GM21717 (cell line): ENCODE measurements around the gene HBA1.
"Not testable (repeated sequence)": the region's sequence is repeated elsewhere in the genome, so short reads cannot be mapped to it uniquely, and the experiment has no call there.

Experiments used
- ATAC-seq: cut with Tn5 transposase; IDR thresholded peaks from one replicate; pipeline ENCODE4 v1.9.1; 2021; ENCODE audit warnings: mild to moderate bottlenecking, moderate library complexity; ENCODE audit not compliant: unreplicated experiment

The HBA1 gene

DNA sequence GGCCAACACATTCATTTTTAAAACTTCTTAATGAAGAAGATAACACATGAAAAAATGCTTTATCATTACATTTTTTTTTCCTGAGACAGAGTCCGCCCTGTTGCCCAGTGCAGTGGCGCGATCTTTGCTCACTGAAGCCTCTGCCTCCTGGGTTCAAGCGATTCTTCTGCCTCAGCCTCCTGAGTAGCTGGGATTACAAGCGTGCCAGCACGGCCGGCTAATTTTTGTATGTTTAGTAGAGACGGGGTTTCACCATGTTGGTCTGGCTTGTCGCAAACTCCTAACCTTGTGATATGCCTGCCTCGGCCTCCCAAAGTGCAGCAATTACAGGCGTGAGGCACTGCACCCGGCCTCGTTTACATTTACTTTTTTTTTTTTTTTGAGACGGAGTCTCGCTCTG lies 17.0 kb downstream of the HBA1 start:
- ATAC-seq: no peak

DNA sequence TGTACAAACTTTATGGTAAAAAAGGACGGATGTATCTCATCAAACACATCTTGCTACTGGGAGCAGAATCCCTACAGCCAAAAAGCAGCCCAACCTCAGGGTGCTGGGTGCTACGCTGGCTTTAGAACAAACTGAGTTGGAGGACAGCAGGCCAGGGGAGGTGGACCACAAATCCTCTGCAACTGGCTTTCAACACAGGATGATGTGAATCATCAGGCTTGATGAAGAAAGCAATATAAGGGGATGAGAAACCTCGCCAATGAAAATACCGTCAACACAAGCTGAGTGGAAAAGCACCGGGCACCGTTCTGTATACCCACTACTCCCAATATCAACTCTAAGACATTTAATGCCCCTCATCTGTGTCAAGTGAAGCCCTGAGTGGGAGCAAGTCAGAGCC lies 18.0 kb downstream of the HBA1 start:
- no peak for ATAC-seq

DNA sequence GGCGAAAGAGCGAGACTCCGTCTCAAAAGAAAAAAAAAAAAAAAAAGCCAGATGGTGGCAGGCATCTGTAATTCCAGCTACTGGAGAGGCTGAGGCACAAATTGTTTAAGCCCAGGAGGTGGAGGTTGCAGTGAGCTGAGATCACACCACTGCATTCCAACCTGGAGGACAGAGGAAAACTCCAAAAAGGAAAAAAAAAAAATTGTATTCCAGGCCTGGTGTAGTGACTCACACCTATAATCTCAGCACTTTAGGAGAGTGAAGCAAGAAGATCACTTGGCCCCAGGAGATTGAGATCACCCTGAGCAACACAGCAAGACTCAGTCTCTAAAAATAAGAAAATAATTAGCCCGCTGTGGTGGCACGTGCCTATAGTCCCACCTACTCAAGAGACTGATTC lies 23.9 kb downstream of the HBA1 start:
- no peak for ATAC-seq

DNA sequence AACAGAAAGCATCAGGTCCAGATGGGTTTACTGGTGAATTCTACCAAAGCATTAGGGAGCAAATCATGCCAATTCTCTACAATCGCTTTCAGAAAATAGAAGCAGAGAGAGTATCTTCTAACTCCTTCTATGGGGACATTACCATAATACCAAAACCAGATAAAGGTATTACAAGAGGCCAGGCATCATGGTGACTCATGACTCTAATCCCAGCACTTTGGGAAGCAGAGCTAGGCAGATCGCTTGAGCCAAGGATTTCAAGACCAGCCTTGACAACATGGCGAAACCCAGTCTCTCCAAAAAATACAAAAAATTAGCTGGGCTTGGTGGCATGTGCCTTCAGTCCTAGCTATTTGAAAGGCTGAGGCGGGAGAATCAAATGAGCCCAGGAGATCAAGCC lies 26.8 kb downstream of the HBA1 start:
- ATAC-seq: no peak

DNA sequence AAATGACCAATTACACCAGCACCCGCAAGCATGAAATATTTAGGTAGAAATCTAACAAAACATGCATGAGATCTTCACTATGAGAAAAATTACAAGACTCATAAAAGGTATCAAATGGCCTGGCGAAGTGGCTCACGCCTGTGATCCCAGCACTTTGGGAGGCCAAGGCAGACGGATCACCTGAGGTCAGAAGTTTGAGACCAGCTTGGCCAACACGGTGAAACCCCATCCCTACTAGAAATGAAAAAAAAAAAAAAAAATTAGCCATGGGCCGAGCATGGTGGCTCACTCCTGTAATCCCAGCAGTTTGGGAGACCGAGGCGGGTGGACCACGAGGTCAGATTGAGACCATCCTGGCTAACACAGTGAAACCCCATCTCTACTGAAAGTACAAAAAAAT lies 27.6 kb downstream of the HBA1 start:
- not testable (repeated sequence) for ATAC-seq

DNA sequence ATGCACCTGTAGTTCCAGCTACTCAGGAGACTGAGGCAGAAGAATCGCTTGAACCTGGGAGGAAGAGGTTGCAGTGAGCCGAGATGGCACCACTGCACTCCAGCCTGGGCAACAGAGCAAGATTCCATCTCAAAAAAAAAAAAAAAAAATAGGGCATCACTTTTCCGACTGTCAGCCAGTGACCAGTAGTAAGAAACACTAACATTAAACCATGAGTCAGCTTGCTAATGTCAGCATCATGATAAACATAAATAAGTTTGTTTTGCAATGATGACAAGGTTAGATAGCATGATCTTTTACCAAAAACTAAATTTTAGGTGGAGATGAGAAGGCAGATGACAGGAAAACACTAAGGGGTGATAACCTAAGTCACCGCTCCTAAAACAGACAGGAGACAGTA lies 32.9 kb downstream of the HBA1 start:
- ATAC-seq: not testable (repeated sequence)

DNA sequence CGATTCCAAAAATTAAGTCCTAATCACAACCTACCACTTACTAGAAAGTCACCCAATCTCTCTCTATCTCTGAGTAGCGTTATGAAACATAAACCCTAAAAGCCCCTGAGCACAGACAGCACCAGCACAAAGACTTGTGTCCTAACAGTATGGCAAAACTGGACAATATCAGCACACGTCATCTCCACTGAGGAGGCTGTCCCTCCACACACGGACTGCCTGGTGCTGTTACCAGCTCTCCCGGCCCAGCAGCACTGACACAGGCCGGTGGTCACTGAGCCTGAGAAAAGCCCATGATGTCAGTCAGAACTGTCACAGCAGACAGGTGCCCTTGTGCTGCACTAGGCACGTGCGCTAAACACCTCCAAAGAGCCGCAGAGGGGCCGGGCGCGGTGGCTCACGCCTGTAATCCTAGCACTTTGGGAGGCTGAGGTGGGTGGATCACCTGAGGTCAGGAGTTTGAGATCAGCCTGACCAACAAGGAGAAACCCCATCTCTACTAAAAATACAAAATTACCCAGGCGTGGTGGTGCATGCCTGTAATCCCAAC lies 35.2 kb downstream of the HBA1 start:
- not testable (repeated sequence) for ATAC-seq

DNA sequence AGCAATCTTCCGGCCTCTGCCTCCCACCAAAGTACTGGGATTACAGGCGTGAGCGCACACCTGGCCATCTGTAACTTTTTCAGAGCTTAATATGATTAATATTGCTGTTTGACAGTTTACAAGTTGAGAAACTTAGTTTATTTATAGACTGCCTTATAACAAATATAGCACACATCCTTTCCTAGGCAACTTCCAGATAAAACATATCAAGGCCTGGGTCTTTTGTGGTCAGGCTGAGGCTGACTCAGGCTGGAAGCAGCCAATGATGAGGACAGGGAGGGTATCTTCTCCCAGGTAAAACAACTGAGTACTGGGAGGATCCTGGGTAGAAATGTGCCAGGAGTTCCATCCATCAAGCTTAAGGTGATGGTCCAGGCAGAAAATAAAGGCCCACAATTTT lies 36.5 kb downstream of the HBA1 start:
- no peak for ATAC-seq

DNA sequence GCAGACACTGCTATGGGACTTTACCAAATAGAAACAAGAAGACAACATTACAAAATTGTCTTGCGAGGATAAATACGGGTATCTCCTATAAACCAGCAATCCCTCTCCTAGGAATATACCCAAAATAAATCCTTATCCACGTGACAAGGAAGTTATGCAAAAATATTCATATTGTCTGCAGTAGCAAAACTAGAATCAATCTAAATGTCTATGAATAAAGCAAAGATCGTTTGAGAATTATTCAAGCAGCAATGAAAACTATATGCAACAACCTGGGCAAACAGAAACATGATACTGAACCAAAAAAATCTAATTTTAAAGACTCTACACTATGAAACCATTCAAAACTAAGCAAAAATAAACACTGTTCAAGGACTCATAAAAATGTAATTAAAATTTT lies 43.5 kb downstream of the HBA1 start:
- no peak for ATAC-seq
